BLaER1 treated with 17β-estradiol and CSF1 and Interleukin-3, amounts not matched to agents 10 nM and 100 nM (cell line): ENCODE data around the gene PRM3.

Experiments
- H3K27ac ChIP-seq, 11 experiments: shearing (Covaris generic); formaldehyde crosslinking; 2 replicates each; pipeline ENCODE4 v1.8.1; 2022
- H3K27me3 ChIP-seq, 11 experiments: shearing (Covaris generic); formaldehyde crosslinking; 2 replicates each; pipeline ENCODE4 v1.8.1; 2022
- H3K36me3 ChIP-seq, 11 experiments: shearing (Covaris generic); formaldehyde crosslinking; 2 replicates each; pipeline ENCODE4 v1.8.1; 2022
- H3K4me1 ChIP-seq, 10 experiments: shearing (Covaris generic); formaldehyde crosslinking; 2 replicates each; pipeline ENCODE4 v1.8.1; 2022
- H3K4me2 ChIP-seq, 11 experiments: shearing (Covaris generic); formaldehyde crosslinking; 2 replicates each; pipeline ENCODE4 v1.8.1; 2022
- H3K4me3 ChIP-seq, 10 experiments: shearing (Covaris generic); formaldehyde crosslinking; 2 replicates each; pipeline ENCODE4 v1.8.1; 2022
- H3K9ac ChIP-seq, 11 experiments: shearing (Covaris generic); formaldehyde crosslinking; 2 replicates each; pipeline ENCODE4 v1.8.1; 2022
- H3K9me3 ChIP-seq, 11 experiments: shearing (Covaris generic); formaldehyde crosslinking; replicated peaks in 1 of 11; 2 replicates each; pipeline ENCODE4 v1.8.1; 2022
- H4K20me1 ChIP-seq, 11 experiments: shearing (Covaris generic); formaldehyde crosslinking; 2 replicates each; pipeline ENCODE4 v1.8.1; 2022
- Cebpa-rat ChIP-seq, 11 experiments: shearing (Covaris generic); IDR thresholded peaks; 2 replicates each; pipeline ENCODE4 v1.8.1; 2022

Gene PRM3

DNA sequence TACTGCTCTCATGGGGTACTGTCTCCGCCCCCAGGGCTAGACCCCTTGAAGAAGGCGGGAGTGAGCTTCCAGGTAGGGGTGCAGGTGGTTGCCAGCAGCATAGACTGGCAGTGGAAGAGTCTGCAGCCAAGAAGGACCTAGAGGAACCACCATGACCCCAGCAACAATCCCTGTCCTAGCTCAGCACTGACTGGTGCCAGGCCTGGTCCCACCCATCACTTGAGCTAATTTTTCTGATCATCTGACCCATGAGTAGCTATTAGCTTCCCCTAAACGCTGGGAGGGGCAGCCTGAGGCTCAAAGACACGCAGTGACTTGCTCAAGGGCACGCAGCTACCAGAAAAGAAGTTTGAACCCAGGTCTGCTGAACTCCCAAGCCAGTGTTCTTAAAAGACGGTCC lies 945 bp downstream of the PRM3 start:
- TF ChIP-seq Cebpa-rat (IDR thresholded peaks at IDR 0.05), result no peak
- no peaks in the 10 kb centered on the region for H3K4me1 ChIP-seq
- H3K4me3 ChIP-seq, result no peak overlapping the region
- no peaks in the 10 kb centered on the region for H4K20me1 ChIP-seq
- H3K36me3 ChIP-seq, result no peaks in the 10 kb centered on the region
- no peak overlapping the region for H3K9ac ChIP-seq
- no peak overlapping the region for H3K27ac ChIP-seq
- H3K4me2 ChIP-seq, result no peak overlapping the region
- H3K9me3 ChIP-seq, result no peaks in the 10 kb centered on the region
- H3K27me3 ChIP-seq, result no peaks in the 10 kb centered on the region

DNA sequence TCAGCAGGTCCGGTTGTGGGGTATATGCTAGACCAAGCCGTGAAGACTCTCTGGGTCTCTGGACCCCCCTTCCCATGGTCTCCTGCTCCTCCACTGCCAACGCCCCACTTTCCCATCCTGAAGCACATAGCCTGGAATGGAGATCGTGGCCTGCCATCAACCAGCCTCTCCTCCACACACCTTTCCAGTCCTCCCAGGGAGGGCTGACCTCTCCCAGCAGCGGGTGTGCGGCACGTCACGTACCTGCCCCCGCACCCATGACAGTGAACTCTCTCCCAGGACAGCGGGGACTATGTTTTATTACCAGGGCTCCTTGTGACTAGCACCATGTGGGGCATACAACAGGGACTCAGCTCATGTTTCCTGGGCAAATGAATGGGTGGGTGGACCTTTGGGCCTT lies 1.8 kb downstream of the PRM3 start:
- Histone ChIP-seq H3K4me1 (peaks cover 0 to 6% (median 0%) of the 10 kb centered on the region in 10 experiments; a peak in 5 of 20 replicates), H4K20me1 (no peaks in the 10 kb centered on the region), H3K9ac (no peak overlapping the region), H3K27me3 (no peaks in the 10 kb centered on the region), H3K9me3 (no peaks in the 10 kb centered on the region), H3K4me3 (no peak overlapping the region), H3K27ac (no peak overlapping the region), H3K4me2 (no peak overlapping the region), H3K36me3 (no peaks in the 10 kb centered on the region)
- no peak for TF ChIP-seq Cebpa-rat (IDR thresholded peaks at IDR 0.05)

DNA sequence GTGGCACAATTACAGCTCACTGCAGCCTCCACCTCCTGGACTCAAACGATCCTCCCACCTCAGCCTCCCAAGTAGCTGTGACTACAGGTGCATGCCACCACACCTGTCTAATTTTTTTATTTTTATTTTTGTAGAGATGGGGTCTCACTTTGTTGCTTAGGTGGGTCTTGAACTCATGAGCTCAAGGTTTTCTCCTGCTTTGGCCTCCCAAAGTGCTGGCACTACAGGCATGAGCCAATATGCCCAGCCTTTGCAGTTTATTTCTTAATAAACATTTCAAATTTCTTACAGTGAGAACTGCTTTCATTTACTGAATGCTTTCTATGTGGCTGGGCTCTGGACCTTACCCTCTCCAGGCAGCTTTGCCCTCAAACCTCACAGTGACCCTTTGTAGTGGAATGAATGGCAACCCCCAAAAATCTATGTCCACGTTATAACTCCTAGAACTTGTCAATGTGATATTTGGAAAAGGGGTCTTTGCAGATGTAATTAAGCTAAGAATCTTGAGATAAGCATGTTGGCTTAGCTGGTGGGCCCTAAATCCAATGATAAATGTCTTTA lies 2.7 kb downstream of the PRM3 start:
- Histone ChIP-seq H3K4me3 (no peak overlapping the region), H4K20me1 (no peaks in the 10 kb centered on the region), H3K9me3 (no peaks in the 10 kb centered on the region), H3K9ac (no peak overlapping the region), H3K36me3 (no peaks in the 10 kb centered on the region), H3K4me2 (no peak overlapping the region), H3K27ac (no peak overlapping the region), H3K4me1 (peaks cover 0 to 7% (median 2%) of the 10 kb centered on the region in 10 experiments; a peak in 6 of 20 replicates), H3K27me3 (no peaks in the 10 kb centered on the region)
- TF ChIP-seq Cebpa-rat (IDR thresholded peaks at IDR 0.05), result no peak

DNA sequence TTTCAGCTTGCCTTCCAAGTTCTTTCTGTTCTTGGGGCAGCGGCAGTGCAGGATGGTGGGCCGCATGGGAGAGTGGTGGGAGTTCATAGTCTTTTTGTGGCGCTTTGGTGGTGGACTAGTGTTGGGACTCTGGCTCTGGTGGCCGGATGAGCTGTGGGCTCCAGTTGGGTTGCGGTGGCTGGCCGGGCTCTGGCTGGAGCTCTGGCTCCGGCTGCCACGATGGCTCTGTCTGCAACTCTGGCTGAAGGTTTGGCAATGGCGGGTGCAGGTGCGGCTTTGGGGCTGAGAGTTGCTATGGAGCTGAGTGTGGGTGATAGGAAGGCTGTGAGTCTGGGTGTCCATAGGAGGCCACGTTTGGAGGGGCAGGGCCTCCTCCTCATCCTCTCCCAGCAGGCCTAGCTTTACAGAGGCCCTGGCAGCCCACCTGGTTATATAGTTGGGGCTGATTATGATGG lies 4.5 kb downstream of the PRM3 start, which contains the start of gene TNP2:
TNP2 (minus strand) TSS at position 405 of the 455 bp plus-strand sequence; CDS start at position 342, 63 bp downstream.
- no peak within 1 kb of the TSS for H3K4me2 ChIP-seq
- H3K9me3 ChIP-seq, result no peaks in the 10 kb centered on the region
- no peaks in the 10 kb centered on the region for H3K27me3 ChIP-seq
- no peak within 1 kb of the TSS for H3K9ac ChIP-seq
- H3K4me1 ChIP-seq, result peaks cover 5 to 20% (median 14%) of the 10 kb centered on the region in 10 experiments
- no peak within 1 kb of the TSS for H3K27ac ChIP-seq
- H3K36me3 ChIP-seq, result no peaks in the 10 kb centered on the region
- H4K20me1 ChIP-seq, result no peaks in the 10 kb centered on the region
- no peak for TF ChIP-seq Cebpa-rat (IDR thresholded peaks at IDR 0.05)
- H3K4me3 ChIP-seq, result no peak within 1 kb of the TSS

DNA sequence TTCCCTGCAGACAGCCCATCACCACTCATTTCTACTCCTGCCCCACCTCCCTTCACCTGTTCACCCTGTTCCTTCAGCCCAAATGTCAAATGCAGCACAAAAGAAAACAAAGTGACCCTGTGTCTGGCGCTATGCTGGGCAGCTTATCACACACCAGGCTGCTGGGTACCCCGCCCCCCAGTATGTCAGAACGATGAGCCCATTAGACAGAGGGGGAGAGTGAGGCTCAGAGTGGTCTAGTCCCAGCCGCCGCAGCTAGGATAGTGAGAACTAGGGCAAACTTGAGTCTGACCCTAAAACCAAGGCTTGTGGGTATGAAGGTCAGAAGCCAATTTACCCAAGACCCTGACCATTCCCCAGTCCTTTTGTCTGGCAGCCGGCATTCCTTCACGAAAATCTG lies 8.3 kb downstream of the PRM3 start:
- Histone ChIP-seq H3K27ac (no peak overlapping the region), H4K20me1 (no peaks in the 10 kb centered on the region), H3K9me3 (no peaks in the 10 kb centered on the region), H3K9ac (no peak overlapping the region), H3K36me3 (no peaks in the 10 kb centered on the region), H3K4me3 (no peak overlapping the region), H3K27me3 (no peaks in the 10 kb centered on the region), H3K4me2 (peak overlapping the region in 1 of 11 experiments; percentile 37; a peak in 1 of 22 replicates), H3K4me1 (peaks cover 16 to 28% (median 24%) of the 10 kb centered on the region in 10 experiments)
- TF ChIP-seq Cebpa-rat (IDR thresholded peaks at IDR 0.05), result no peak

DNA sequence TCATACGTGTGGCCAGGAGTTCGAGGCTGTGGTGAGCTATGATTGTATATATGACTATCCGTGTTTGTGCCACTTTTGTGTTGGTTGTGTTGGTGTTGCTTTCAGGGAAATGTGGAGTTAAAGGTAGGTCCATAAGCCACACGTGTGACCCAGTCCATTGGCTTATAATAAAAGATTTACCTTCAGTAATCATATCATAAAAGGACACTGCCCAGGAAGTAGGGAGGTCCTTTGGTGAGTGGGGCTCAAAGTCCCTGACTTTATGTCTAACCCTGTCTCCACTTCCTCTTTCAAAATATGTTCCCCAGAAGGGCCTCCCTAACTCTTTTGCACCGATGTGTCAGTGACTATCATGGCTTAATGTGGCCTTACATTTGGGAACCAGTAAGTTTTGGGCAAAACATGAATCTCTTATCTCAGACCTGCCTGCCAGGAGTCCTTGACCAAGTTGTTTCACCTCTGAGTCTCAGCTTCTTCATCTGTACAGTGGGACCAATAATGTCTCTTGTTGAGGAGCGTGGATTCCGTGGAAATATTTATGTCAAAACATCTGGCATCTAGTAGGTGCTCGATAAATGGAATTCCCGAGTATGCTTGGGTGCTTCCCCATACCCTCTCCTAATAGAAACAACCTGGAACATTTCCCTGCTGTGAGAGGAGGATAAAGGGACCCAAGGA lies 9.1 kb downstream of the PRM3 start:
- peak overlapping the region in 4 of 11 experiments; percentile 19 to 49 (median 37); a peak in 2 of 22 replicates for H3K27ac ChIP-seq
- H3K9me3 ChIP-seq, result no peaks in the 10 kb centered on the region
- H3K9ac ChIP-seq, result peak overlapping the region in 1 of 11 experiments; percentile 37; a peak in 1 of 22 replicates
- H4K20me1 ChIP-seq, result no peaks in the 10 kb centered on the region
- no peaks in the 10 kb centered on the region for H3K36me3 ChIP-seq
- H3K4me2 ChIP-seq, result peak overlapping the region; percentile 24 to 64 (median 57)
- peaks cover 18 to 31% (median 27%) of the 10 kb centered on the region in 10 experiments for H3K4me1 ChIP-seq
- no peaks in the 10 kb centered on the region for H3K27me3 ChIP-seq
- TF ChIP-seq Cebpa-rat (IDR thresholded peaks at IDR 0.05), result no peak
- no peak overlapping the region for H3K4me3 ChIP-seq

DNA sequence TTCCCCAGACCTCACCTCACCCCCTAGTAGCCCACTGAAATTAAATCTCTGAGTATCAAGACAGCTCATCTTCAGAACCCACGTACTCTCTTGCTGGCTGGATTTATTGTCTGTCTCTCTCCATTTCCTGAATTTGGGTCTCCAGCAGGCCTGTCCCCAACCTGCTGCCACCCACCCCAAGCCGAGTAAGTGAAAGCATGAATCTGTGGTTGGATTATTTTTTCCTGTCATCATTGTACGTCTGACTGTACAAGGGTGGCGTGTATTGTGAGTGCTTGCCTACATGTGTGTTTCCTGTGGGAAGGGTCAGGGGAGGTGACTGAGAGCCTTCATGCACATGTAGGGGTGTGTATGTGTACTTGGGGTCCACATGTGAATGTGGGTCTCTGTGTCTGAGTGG lies 9.7 kb downstream of the PRM3 start:
- H3K9ac ChIP-seq, result peak overlapping the region in 2 of 11 experiments; percentile 21 to 37; a peak in 2 of 22 replicates
- no peaks in the 10 kb centered on the region for H3K27me3 ChIP-seq
- H4K20me1 ChIP-seq, result no peaks in the 10 kb centered on the region
- H3K4me2 ChIP-seq, result peak overlapping the region; percentile 24 to 64 (median 57)
- H3K9me3 ChIP-seq, result no peaks in the 10 kb centered on the region
- H3K4me1 ChIP-seq, result peaks cover 24 to 36% (median 33%) of the 10 kb centered on the region in 10 experiments
- no peaks in the 10 kb centered on the region for H3K36me3 ChIP-seq
- no peak overlapping the region for H3K4me3 ChIP-seq
- H3K27ac ChIP-seq, result peak overlapping the region in 4 of 11 experiments; percentile 19 to 49 (median 37); a peak in 4 of 22 replicates
- no peak for TF ChIP-seq Cebpa-rat (IDR thresholded peaks at IDR 0.05)

DNA sequence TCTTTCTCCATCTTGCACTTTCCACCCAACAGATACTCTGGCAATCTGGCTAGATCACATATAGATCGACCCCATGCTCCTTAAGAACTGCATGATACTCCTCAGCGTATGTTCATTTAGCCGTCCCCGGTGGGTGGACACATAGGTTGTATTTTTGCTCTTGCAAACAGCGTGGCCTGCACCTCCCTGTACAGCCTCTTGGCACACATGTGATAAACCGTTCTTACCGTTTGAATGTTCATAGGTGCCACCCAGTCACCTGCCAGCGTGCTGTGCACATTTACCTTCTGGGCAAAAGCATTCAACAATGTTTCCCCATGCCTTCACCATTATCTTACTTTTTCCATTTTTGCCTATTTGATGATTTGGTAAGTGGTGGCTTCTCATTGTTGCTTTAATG lies 10.5 kb downstream of the PRM3 start:
- H3K36me3 ChIP-seq, result no peaks in the 10 kb centered on the region
- H3K4me2 ChIP-seq, result peak overlapping the region in 4 of 11 experiments; percentile 58 to 64 (median 62); a peak in 7 of 22 replicates
- no peaks in the 10 kb centered on the region for H4K20me1 ChIP-seq
- H3K9me3 ChIP-seq, result no peaks in the 10 kb centered on the region
- no peak overlapping the region for H3K27ac ChIP-seq
- TF ChIP-seq Cebpa-rat (IDR thresholded peaks at IDR 0.05), result no peak
- no peak overlapping the region for H3K4me3 ChIP-seq
- no peak overlapping the region for H3K9ac ChIP-seq
- no peaks in the 10 kb centered on the region for H3K27me3 ChIP-seq
- peaks cover 32 to 44% (median 40%) of the 10 kb centered on the region in 10 experiments for H3K4me1 ChIP-seq

DNA sequence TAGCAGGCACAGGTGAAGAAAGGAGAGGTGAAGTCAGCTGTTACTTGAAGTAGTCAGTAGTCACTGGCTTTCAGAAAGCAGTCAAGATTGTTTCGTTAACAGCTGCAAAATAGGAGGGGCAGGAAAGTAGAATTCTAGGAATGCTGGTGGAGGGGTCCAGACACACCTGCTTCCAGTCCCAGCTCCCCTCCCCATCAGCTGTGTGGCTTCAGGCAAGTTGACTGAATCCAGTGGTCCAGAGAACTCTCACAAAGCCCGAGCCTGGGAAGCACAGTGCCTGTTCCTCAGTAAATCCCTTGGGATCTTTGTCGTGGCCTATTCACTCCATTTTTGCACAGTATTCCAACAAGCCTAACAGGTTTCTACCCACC lies 12.8 kb downstream of the PRM3 start:
- no peak overlapping the region for H3K4me2 ChIP-seq
- H3K4me1 ChIP-seq, result peaks cover 32 to 57% (median 51%) of the 10 kb centered on the region in 10 experiments
- peaks cover 0 to under 1% (median 0%) of the 10 kb centered on the region in 11 experiments; a peak in 2 of 22 replicates for H3K27me3 ChIP-seq
- peaks cover 0 to 4% (median under 1%) of the 10 kb centered on the region in 11 experiments; a peak in 10 of 22 replicates for H4K20me1 ChIP-seq
- H3K4me3 ChIP-seq, result no peak overlapping the region
- H3K27ac ChIP-seq, result no peak overlapping the region
- H3K9ac ChIP-seq, result no peak overlapping the region
- TF ChIP-seq Cebpa-rat (IDR thresholded peaks at IDR 0.05), result no peak
- H3K36me3 ChIP-seq, result no peaks in the 10 kb centered on the region
- no peaks in the 10 kb centered on the region for H3K9me3 ChIP-seq
